Breast epithelium (tissue), 3 donors: ENCODE results near the gene WDR86.

ENCODE experiments used
- CTCF ChIP-seq, 3 donors: fragments of 450-650 bp; IDR thresholded peaks; one replicate each; pipeline ENCODE4 v1.5.1; 2016 to 2017; ENCODE audit warnings: antibody characterized with exemption in 3 of 3, mild to moderate bottlenecking in 3 of 3, moderate library complexity in 3 of 3
- POLR2A ChIP-seq: fragments of 450-650 bp; IDR thresholded peaks from one replicate; pipeline ENCODE4 v1.6.1; 2016; ENCODE audit warnings: antibody characterized with exemption, mild to moderate bottlenecking, moderate library complexity
- POLR2AphosphoS5 ChIP-seq, 3 donors: sonication (generic); formaldehyde crosslinking; IDR thresholded peaks; one replicate each; pipeline ENCODE4 v1.6.1; 2017; ENCODE audit warnings: antibody characterized with exemption in 3 of 3

- no peak for TF ChIP-seq CTCF (IDR thresholded peaks at IDR 0.05)
- no peak for TF ChIP-seq POLR2A
- TF ChIP-seq POLR2AphosphoS5 (IDR thresholded peaks at IDR 0.05): peak in 2 of 3 donors; percentile 61 to 80
These were observed 785 bp downstream of the WDR86 start for GRCh38 chr7:151408839-151409666.
